GM19452 (cell line): ENCODE measurements around the gene TM4SF5.
A peak's percentile ranks its signal among the peaks of the same experiment; 100 is the strongest.

Experiments used
- ATAC-seq: cut with Tn5 transposase; IDR thresholded peaks from one replicate; pipeline ENCODE4 v1.9.1; 2021; ENCODE audit not compliant: unreplicated experiment

The TM4SF5 gene

DNA sequence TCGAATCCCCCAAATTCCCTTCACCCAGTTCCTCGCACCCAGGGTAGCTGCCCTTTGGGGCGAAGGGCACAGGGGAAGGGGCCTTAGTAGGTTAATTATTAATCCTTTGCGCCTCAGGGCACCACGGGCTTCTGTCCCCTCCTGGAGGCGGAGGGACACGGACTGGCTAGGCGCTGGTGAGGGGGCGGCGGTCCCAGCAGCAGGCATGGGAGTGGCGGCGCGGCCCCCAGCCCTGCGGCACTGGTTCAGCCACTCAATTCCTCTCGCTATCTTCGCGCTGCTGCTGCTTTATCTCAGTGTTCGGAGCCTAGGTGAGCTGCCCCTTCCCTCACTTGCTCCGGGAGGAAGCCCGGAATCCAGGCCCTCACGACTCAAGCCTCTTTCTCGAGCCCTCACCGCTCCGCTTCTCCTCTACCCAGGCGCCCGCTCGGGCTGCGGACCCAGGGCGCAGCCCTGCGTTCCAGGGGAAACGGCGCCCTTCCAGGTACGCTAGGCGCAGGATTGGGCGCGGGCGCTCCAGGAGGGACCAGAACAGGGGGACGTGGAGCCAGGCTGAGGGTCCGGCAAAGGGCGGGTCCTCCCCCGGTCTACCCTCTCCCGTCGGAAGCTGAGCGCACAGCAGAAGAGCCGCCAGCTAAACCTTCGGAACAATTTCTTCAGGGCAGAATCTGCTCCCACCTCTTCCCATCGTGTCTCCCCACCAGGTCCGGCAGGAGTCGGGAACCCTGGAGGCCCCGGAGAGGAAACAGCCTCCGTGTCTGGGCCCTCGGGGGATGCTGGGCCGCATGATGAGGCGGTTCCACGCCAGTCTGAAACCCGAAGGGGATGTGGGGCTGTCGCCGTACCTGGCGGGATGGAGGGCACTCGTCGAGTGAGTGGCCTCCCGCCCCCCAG is 17.4 kb downstream of the TM4SF5 start, which contains the start of gene GLTPD2:
Gene GLTPD2, plus strand, starts transcription at position 158 of the 894 bp plus-strand sequence. Its CDS starts 48 bp downstream, at position 206.
- no peak for ATAC-seq

DNA sequence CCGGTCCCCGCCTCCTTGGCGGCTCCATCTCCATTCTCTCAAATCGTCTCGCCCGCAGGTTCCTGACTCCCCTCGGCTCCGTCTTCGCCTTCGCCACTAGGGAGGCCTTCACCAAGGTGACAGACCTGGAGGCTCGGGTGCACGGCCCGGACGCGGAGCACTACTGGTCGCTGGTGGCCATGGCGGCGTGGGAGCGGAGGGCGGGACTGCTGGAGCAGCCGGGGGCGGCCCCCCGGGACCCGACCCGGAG is 17.9 kb downstream of the TM4SF5 start:
- ATAC-seq: no peak

DNA sequence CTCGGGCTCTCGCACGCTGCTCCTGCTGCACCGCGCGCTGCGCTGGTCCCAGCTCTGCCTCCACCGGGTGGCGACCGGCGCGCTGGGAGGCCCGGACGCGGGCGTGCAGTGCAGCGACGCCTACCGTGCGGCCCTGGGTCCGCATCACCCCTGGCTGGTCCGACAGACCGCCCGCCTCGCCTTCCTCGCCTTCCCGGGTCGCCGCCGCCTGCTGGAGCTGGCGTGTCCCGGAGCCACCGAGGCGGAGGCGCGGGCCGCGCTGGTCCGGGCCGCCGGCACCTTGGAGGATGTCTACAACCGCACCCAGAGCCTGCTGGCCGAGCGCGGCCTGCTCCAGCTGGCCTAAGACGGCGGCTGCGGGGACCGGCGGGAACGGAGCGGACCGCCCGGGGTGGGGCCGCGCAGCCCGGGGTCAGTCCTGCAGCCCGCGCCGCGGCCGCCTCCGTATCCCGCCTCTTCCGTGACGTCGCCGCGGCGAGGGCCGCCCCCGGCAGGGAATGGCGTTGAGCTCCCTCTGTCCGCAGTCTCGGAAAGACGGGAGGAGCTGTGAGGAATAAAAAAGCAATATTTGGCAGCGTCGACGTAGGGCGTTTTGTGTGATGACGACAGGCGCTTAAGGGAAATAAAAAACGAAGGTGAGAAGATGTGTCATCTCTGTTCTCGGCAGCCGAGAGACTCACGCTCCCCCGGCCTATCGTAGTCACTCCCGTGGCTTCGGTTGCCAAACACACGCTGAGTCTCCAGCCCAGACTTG is 18.4 kb downstream of the TM4SF5 start:
- ATAC-seq: peak; percentile 86

DNA sequence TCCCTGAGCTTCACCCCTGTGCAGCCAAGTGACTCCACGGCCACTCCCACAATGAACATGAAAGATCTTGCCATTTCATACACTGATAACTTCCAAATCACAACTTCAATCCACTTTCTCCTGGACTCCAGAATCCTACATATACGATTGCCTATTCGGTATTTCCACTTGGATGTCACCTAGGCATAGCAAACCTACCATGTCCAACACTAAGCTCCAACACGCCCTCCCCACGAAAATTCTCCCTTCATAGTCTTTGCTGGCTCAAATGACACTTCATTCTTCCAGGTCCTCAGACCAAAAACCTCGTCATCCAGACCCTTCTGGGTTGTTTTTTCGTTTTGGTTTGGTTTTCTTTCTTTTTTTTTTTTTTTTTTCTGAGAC is 19.0 kb downstream of the TM4SF5 start:
- ATAC-seq: no peak

DNA sequence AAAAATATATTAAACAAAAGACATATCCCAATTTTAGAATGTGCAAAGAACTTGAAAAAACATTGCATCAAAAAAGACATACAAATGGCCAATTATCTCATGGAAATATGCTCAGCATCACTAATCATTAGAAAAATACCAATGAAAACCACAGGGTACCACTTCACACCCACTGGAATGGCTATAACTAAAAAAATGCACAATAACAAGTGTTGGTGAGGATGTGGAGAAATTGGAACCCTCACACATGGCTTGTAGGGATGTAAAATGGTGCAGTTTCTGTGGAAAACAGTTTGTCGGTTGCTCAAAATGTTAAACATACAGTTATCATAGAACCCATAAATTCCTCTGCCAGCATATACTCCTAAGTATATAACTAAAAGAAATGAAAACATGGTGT is 23.5 kb downstream of the TM4SF5 start:
- ATAC-seq: no peak

DNA sequence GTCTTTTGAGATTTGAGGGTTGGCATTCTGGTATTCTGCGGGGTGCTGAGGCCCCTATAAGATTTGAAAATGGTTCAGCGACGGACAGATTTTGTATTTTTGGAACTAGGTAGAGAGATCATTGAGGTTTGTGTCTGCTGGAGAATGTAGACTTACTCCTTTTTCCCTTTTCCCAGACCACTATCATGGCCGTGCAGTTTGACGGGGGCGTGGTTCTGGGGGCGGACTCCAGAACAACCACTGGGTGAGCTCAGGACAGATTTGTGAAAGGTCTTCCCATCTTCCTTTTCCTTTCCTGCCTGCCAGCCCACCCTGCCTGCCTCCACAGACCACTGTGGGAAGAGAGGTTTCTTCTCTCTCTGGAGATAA is 24.9 kb downstream of the TM4SF5 start:
- ATAC-seq: no peak

DNA sequence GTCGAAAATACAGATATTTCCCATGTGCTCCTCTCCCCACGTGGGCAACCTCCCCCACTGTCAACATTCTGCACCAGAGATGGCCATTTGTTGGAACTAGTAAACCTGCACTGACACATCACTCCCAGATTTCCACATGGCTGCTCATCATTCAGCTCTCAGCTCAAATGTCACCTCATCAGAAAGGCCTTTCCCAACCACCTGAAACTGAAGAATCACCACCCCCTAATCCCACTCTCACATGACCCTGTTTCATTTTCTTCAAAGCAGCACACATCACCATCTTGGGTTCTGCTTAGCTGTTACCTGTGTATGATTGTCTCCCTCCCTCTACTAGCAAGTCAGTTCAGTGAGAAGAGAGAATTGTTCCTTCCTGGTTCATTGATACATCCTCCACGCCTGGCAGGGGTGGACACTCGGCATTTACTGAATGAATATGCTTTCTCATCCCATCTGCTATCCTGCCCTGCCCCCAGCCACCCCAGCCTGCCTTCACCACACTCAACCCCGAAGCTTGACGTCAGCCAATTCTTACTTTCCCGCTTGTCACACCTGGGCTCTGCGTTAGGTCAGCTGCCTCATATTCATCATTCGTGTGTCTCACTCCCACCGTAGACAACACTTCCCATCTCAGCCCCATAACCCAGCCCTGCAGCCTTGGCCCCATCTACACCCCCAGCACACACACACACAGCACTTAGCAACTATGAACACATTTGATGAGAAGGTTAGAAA is 28.9 kb downstream of the TM4SF5 start:
- ATAC-seq: no peak

DNA sequence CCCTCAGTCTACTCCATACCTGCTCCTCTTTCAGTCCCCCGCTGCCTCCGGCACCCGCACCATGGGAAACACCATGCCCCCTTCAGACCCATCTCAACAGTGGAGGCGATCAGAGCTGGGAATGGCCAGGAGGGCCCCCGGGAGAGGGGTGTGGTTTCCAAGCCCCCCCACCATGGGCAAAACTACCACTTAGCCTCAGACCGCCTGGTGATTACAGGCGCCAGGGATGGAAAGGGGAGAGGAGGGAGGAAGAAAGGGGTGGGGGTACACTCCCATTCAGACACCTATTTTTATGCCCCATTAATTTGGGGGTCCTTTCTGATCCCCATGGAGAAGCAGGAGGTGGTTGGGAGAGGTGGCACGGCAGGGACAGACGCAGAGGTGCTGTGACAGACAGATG is 30.5 kb downstream of the TM4SF5 start, which contains the start of gene C17orf114:
Gene C17orf114, minus strand, starts transcription at position 101 of the 400 bp plus-strand sequence.
- ATAC-seq: no peak

DNA sequence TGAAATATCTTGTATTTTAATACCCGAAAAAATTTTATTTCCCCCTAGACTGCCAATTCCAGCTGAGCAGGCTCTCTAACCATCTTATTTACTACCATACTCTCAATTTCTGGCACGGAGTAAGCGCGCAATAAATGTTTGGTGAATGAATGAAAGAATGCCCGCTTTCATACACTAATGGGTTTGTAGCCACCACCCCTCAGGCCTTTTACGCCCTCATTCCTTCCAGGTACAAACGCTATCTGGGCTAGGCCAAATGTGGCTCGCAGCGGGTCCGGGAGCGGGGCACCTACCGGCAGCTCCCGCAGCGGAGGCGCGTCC is 34.7 kb downstream of the TM4SF5 start:
- no peak for ATAC-seq

DNA sequence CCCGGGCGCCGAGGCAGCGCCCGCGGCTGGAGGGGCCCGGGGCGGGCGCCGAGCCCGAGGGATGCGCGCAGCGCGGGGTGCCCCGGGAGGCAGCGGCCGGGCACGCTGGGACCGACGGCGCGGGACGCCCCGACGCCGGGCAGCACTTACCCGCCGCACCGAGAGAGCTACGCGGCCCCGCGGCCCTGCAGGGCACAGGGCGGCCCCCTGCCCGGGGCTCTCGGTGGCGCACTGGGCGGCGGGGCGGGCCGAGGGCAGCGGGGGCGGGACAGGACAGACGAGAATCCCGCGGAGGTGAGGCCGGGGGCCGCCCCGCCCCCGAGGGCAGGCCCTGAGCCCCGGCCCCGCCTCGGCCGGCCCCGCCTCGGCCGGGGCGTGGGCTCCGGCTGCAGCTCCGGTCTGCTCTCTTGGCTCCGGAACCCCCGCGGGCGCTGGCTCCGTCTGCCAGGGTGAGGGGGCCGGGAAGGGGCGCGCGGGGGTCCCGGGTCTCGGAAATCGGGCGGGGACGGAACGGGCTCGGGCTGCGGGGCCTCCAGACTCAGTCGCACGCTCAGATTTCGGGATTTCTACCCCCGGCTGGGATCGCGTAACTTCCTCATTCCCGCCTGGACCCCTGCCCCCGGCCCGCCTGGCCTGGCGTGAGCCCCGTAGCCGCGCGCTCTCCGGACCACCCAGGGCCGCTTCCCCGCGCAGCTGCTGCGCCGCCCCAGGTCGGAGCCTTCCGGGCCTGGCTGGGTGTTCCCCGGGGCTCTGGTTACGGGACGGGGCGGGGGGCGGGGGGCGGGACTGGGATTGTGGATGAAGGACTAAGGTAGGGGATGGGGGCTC is 35.3 kb downstream of the TM4SF5 start, which contains the start of gene PLD2:
Gene PLD2, plus strand, starts transcription at position 376 of the 828 bp plus-strand sequence. CDS start 621 bp downstream, outside the sequence.
- ATAC-seq: peak; percentile 95

DNA sequence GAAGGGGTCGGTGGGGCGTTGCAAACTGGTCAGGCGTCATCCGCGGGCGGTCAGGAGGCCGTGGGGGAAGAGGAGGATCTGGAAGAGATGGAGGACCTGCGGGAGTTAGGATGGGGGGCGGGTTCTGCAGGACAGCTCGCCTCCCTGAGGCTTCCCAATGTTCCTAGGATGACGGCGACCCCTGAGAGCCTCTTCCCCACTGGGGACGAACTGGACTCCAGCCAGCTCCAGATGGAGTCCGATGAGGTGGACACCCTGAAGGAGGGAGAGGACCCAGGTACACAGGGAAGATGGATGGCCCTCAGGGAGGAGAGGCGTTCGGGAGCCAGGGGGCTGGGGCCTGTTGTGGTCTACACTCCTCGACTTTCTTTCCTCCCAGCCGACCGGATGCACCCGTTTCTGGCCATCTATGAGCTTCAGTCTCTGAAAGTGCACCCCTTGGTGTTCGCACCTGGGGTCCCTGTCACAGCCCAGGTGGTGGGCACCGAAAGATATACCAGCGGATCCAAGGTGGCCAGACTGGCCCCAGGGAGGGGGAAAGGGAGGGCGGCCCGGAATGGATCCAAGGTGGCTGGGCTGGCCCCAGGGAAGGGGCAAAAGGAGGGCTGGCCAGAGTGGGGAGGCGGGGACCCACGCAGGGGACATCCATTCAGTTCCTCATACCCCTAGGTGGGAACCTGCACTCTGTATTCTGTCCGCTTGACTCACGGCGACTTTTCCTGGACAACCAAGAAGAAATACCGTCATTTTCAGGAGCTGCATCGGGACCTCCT is 36.1 kb downstream of the TM4SF5 start:
- ATAC-seq: no peak

DNA sequence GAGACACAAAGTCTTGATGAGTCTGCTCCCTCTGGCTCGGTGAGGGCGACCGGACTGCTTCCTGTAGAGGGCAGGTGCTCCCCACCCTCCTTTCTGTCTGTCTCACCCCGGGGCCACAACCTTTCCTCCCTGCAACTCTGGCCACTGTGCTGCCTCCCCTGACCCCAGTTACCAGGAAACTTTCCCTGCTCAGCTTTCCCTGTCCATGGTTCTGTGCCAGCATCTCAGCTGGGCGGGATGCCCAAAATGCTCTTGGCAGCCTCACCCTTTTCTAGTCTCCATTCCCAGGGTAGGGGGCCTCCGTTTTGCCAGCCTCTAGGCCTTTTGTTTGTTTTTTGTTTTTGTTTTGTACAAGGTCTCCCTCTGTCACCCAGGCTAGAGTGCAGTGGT is 36.7 kb downstream of the TM4SF5 start:
- ATAC-seq: no peak

DNA sequence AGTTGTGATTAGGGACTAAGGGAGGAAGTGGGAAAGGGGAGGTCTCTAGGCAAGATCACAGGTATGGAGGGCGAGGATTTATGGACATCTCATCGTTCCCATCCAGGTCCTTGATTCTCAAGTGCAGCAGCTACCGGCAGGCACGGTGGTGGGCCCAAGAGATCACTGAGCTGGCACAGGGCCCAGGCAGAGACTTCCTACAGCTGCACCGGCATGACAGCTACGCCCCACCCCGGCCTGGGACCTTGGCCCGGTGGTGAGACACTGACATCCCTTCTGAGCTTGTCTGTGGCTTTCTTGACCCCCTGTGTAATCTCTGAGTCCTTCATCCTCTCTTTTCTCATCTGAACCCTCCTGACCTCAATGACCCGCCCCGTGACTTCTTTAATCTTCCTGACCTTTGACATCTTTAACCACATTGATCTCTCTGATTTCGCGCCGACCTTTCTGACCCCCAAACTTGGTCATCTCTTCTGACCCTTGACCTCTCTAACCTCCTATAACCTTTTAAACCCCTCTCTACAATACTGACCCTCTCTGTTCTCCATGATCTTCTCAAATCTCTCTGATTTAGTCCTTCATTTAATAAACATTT is 39.1 kb downstream of the TM4SF5 start:
- no peak for ATAC-seq

DNA sequence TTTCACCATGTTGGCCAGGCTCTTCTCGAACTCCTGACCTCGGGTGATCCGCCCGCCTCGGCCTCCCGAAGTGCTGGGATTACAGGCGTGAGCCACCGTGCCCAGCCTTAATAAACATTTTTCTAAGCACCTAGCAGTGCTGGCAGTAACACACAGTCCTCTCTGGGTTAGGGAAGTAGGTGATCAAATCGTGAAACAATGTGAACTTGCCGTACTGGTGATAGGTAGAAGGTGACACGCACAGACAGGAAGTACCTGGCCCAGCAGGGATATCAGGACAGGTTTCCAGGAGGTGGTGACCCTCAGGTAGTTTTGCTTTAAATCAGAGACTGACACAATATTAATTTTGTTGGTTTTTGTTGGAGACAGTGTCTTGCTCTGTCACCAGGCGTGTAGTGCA is 39.8 kb downstream of the TM4SF5 start:
- ATAC-seq: no peak

DNA sequence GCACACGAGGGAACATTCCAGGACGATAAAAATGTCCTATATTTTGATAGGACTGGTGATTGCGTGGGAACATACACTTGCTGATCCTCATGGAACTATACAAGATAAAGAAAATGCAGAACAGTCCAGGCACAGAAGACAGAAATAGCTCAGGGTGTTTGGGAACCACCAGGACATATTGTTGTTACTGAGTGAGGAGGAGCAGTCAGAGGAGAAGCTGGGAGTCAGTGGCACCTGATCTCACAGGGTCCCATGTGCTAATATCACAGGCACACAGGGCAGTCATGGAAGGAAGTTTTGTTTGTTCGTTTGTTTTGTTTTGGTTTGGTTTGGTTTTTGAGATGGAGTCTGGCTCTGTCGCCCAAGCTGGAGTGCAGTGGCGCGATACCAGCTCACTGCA is 41.0 kb downstream of the TM4SF5 start:
- no peak for ATAC-seq

DNA sequence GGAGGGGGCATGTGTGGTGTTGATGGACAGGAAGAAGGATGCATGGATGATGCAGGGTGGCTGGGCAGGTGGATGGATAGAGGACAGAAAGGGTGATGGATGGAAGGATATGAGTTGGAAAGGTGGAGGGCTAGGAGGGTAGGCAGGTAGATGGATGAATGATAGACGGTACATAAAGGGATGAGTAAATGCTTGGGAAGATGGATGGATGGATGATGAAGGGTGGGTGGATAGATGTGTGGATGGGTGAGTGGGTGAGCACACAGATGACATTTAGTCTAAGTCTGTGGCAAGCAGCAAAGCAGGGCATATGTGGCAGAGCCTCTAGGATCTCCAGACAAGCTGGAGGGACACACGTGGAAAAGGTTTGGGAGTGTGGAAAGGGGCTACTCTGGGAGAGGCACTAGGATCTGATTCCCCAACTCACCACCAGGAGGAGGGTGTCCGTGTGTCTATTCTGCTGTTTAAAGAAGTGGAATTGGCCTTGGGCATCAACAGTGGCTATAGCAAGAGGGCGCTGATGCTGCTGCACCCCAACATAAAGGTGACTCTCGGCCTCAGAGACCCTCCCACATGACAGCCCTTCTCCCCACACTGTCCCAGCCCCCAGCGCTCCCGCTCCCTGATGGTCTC is 43.5 kb downstream of the TM4SF5 start:
- ATAC-seq: no peak

DNA sequence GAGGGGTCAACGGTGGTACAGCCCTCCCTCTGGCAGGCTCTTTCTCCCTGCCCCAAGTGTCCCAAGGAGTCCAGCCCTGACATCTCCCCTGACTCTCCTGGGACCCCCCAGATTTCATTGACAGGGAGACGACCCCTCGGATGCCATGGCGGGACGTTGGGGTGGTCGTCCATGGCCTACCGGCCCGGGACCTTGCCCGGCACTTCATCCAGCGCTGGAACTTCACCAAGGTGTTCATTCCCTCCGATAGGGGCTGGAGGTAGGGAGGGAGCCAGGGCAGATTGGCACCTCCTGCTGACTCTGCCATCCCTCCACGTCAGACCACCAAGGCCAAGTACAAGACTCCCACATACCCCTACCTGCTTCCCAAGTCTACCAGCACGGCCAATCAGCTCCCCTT is 45.1 kb downstream of the TM4SF5 start:
- ATAC-seq: no peak

DNA sequence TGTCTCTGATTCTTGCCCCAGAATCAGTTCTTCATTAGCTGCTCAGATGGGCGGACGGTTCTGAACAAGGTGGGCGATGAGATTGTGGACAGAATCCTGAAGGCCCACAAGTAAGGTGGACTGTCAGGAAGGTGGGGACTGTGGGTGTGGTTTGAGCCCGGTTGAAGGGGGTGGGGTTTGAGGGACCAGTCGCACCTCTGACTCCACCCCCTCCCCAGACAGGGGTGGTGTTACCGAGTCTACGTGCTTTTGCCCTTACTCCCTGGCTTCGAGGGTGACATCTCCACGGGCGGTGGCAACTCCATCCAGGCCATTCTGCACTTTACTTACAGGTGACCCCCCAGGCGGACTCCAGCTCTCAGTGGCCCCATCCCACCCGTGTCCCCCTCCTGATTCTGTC is 46.6 kb downstream of the TM4SF5 start:
- no peak for ATAC-seq

DNA sequence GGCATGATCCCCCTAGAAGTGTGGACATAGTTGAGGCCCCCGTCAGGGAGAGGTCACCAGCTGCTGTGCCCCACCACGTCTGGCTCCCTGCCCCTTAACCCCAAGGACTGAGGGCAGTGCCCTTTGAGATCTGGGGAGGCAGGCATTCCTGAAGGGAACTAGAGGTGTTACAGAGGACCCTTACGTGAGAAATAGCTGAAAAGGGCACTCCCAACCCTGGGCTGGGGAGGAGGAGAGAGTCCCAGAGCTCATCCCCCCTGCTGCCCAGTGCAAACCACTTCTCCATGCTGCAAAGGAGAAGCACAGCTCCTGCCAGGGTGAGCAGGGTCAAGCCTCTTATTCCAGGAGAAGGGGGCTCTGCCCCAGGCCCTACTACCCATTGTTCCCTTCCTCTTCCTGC is 51.1 kb downstream of the TM4SF5 start:
- no peak for ATAC-seq
